Endothelial cell of umbilical vein (primary cell): ENCODE data around the gene GATA2. TPM values are rescaled to one million over a fixed set of nuclear protein-coding genes. Genes with fewer than 3 reads are reported as not detected.

Experiments
- BruUV-seq: library from RNA; stranded (reverse); fragments of 400-500 nt; replicated peaks from 2 replicates; lab custom pipeline; 2021; lab: Mats Ljungman, UMichigan
- CTCF ChIA-PET: fragments of 300-600, 350-600 bp; sonication (Branson Sonifier 250); formaldehyde crosslinking; loops from one replicate; lab custom pipeline; 2021; ENCODE audit warnings: antibody characterized with exemption, inconsistent platforms; lab: Charles Lee
- POLR2A ChIA-PET: fragments of 300-600, 350-600 bp; sonication (Branson Sonifier 250); formaldehyde crosslinking; loops from one replicate; lab custom pipeline; 2021; ENCODE audit warnings: antibody characterized with exemption, inconsistent platforms; lab: Charles Lee
- DNase-seq: peaks from one replicate; pipeline ENCODE4 v3.0.0-alpha.2; 2011; ENCODE audit warnings: low read depth, low spot score
- FAIRE-seq: peaks from 2 replicates; lab custom pipeline; 2011; peaks lifted over from hg19 to GRCh38; lab: Jason Lieb, UNC
- H2AFZ ChIP-seq: 2 replicates; pipeline ENCODE4 v1.6.0; 2012; ENCODE audit warnings: low read depth, low read length, control low read depth, inconsistent platforms
- H3K27ac ChIP-seq: 2 replicates; pipeline ENCODE4 v1.5.1; 2011; ENCODE audit warnings: low read depth, mild to moderate bottlenecking, control low read depth, low read length, moderate library complexity; ENCODE audit not compliant: insufficient read depth
- H3K27me3 ChIP-seq, 2 experiments: 2 replicates each; pipeline versions ENCODE4 v1.6.0 to v1.6.1; 2011; ENCODE audit warnings: low read length in 2 of 2, mixed read lengths in 1 of 2; ENCODE audit not compliant: control insufficient read depth in 2 of 2, insufficient read depth in 2 of 2
- H3K36me3 ChIP-seq, 2 experiments: 2 replicates in 1 of 2; 3 replicates in 1 of 2; pipeline ENCODE4 v1.5.1; 2011; ENCODE audit warnings: low read length in 2 of 2, mild to moderate bottlenecking in 1 of 2, moderate library complexity in 1 of 2; ENCODE audit not compliant: control insufficient read depth in 2 of 2, insufficient read depth in 2 of 2; ENCODE audit errors: extremely low read depth in 1 of 2
- H3K4me1 ChIP-seq: 3 replicates; pipeline ENCODE4 v1.5.1; 2011; ENCODE audit warnings: mild to moderate bottlenecking, low read length; ENCODE audit not compliant: control insufficient read depth, insufficient read depth; ENCODE audit errors: extremely low read depth
- H3K4me2 ChIP-seq: 2 replicates; pipeline ENCODE4 v1.6.1; 2011; ENCODE audit warnings: low read length, control low read depth, mixed read lengths; ENCODE audit not compliant: insufficient read depth
- H3K4me3 ChIP-seq, 3 experiments: fragments of 200-600 bp in 1 of 3; sonication (generic), shearing (Covaris generic) in 1 of 3; replicated peaks in 1 of 3; 2 replicates each; pipeline ENCODE4 v1.5.1; 2011 to 2016; ENCODE audit warnings: control low read depth in 3 of 3, low read length in 3 of 3, mild to moderate bottlenecking in 2 of 3, inconsistent platforms in 1 of 3, low read depth in 1 of 3, moderate library complexity in 1 of 3; ENCODE audit not compliant: insufficient read depth in 1 of 3
- H3K79me2 ChIP-seq: 2 replicates; pipeline ENCODE4 v1.6.0; 2012; ENCODE audit warnings: low read length, inconsistent platforms; ENCODE audit not compliant: control insufficient read depth, insufficient read depth
- H3K9ac ChIP-seq: replicated peaks from 2 replicates; pipeline ENCODE3; 2011; ENCODE audit warnings: low read length, control low read depth; ENCODE audit not compliant: insufficient read depth; ENCODE audit errors: extremely low read depth
- H3K9me1 ChIP-seq: replicated peaks from 3 replicates; pipeline ENCODE4 v1.6.0; 2011; ENCODE audit warnings: mild to moderate bottlenecking, low read length; ENCODE audit not compliant: control insufficient read depth, insufficient read depth; ENCODE audit errors: extremely low read depth
- H3K9me3 ChIP-seq: replicated peaks from 2 replicates; pipeline ENCODE4 v1.5.1; 2012; ENCODE audit warnings: low read length, inconsistent platforms; ENCODE audit not compliant: control insufficient read depth, insufficient read depth
- H4K20me1 ChIP-seq: replicated peaks from 2 replicates; pipeline ENCODE3; 2011; ENCODE audit warnings: mild to moderate bottlenecking, low read length; ENCODE audit not compliant: control insufficient read depth, insufficient read depth; ENCODE audit errors: extremely low read depth
- CTCF ChIP-seq, 2 donors: IDR thresholded peaks; 1 replicate in 1 of 2; 2 replicates in 1 of 2; pipeline ENCODE4 v1.5.1; 2011; ENCODE audit warnings: low read length in 2 of 2, mild to moderate bottlenecking in 2 of 2, moderate library complexity in 2 of 2, control low read depth in 1 of 2, inconsistent platforms in 1 of 2, low read depth in 1 of 2; ENCODE audit not compliant: insufficient read depth in 1 of 2; ENCODE audit errors: extremely low read depth in 1 of 2
- EZH2 ChIP-seq: IDR thresholded peaks from 2 replicates; pipeline ENCODE4 v1.6.1; 2012; ENCODE audit warnings: borderline replicate concordance, low read depth, mild to moderate bottlenecking, moderate library complexity, low read length, inconsistent platforms; ENCODE audit not compliant: severe bottlenecking
- FOS ChIP-seq: IDR thresholded peaks from 2 replicates; pipeline ENCODE4 v1.6.1; 2011; ENCODE audit warnings: mild to moderate bottlenecking, low read length, moderate library complexity, borderline replicate concordance; ENCODE audit not compliant: insufficient read depth
- GATA2 ChIP-seq: IDR thresholded peaks from 2 replicates; pipeline ENCODE4 v1.7.0; 2011; ENCODE audit warnings: low read depth, mild to moderate bottlenecking, moderate library complexity, mixed read lengths, low read length; ENCODE audit not compliant: insufficient read length, insufficient read depth
- JUN ChIP-seq: IDR thresholded peaks from 2 replicates; pipeline ENCODE4 v1.6.1; 2011; ENCODE audit warnings: borderline replicate concordance, low read depth; ENCODE audit not compliant: insufficient read length, insufficient read depth
- MAX ChIP-seq: IDR thresholded peaks from 2 replicates; pipeline ENCODE4 v1.6.1; 2011; ENCODE audit not compliant: insufficient read depth, insufficient read length
- MYC ChIP-seq: IDR thresholded peaks from one replicate; pipeline ENCODE4 v1.6.1; 2011; ENCODE audit warnings: mild to moderate bottlenecking, low read depth, low read length
- POLR2A ChIP-seq: IDR thresholded peaks from 2 replicates; pipeline ENCODE4 v1.6.1; 2012; ENCODE audit warnings: low read depth, mild to moderate bottlenecking, control low read depth, low read length
- POLR2AphosphoS5 ChIP-seq: IDR thresholded peaks from 2 replicates; pipeline ENCODE4 v1.6.1; 2012; ENCODE audit warnings: low read depth, mild to moderate bottlenecking, control low read depth, low read length, moderate library complexity; ENCODE audit not compliant: insufficient read depth
- dilution Hi-C: fragments of 300-500 bp; cut with MboI; formaldehyde crosslinking; loops from one replicate; pipeline ENCODE4 v1.15.0; 2019; ENCODE audit warnings: low sequenced_read_pairs; ENCODE audit not compliant: extremely low pct_ligation_motif_present
- intact Hi-C: fragments of 100-400 bp; cut with micrococcal nuclease; formaldehyde crosslinking; loops from one replicate; pipeline ENCODE4 v1.10.0; 2022
- polyA plus RNA-seq, 4 experiments: library from polyadenylated mRNA; depleted of rRNA in 3 of 4; stranded (reverse) in 3 of 4; unstranded in 1 of 4; fragments of >200 nt; gene quantifications; 2 replicates each; pipeline versions ENCODE4 v1.2.1 to v1.2.3, GENCODE V29; 2011 to 2012; ENCODE audit warnings: missing spikeins in 1 of 4
- total RNA-seq: library from RNA; stranded (reverse); gene quantifications from 2 replicates; pipeline ENCODE4 v1.2.3, GENCODE V29; 2021

Gene GATA2
- total and polyA plus RNA-seq, 2 donors (not counting 3 experiments of a cell fraction or from before 2014, with no cell fraction given), result 28.8 to 62.2 TPM

GRCh38 chr3:128455786-128456748 lies 36.9 kb downstream of the GATA2 start:
- Histone ChIP-seq H3K9ac (no peak overlapping the region), H3K27me3 (peaks cover 5 to 23% of the 10 kb centered on the region in 2 experiments), H3K36me3 (no peaks in the 10 kb centered on the region), H3K4me2 (no peak overlapping the region), H4K20me1 (no peaks in the 10 kb centered on the region), H2AFZ (no peak overlapping the region), H3K9me1 (no peaks in the 10 kb centered on the region), H3K4me3 (no peak overlapping the region), H3K79me2 (no peaks in the 10 kb centered on the region), H3K9me3 (no peaks in the 10 kb centered on the region), H3K27ac (no peak overlapping the region), H3K4me1 (no peaks in the 10 kb centered on the region)
- ChIA-PET CTCF (interaction anchor here (1.5 kb wide), 1 partner anchor 128 kb away, joined by 3 read pairs; no protein-coding TSS in a partner anchor), POLR2A (no interaction called here)
- DNase-seq (no peak), FAIRE-seq (no peak)
- no TSS peak for BruUV-seq
- intact Hi-C loops (no loop called here), dilution Hi-C loops (no loop called here)
- TF ChIP-seq JUN (no peak), EZH2 (no peak), GATA2 (no peak), CTCF (IDR thresholded peaks at IDR 0.05; ENCODE audit: extremely low read depth in 1 of 2, insufficient read depth in 1 of 2, low read depth in 1 of 2, low read length in 2 of 2) (no peak), POLR2AphosphoS5 (no peak), POLR2A (no peak), MYC (no peak), FOS (no peak), MAX (no peak)
